GM12878 (cell line): Measurements from ENCODE around the gene MRPS18B. TPM values are rescaled to one million over a fixed set of nuclear protein-coding genes. Genes with fewer than 3 reads are reported as not detected.

Source experiments
- ATAC-seq: fragments of 200-7000 bp; cut with Tn5 transposase; 3 replicates; pipeline ENCODE4 v1.9.1; 2020; ENCODE audit warnings: mild to moderate bottlenecking, moderate library complexity
- BruUV-seq: library from RNA; stranded (reverse); fragments of 400-500 nt; replicated peaks from 2 replicates; lab custom pipeline; 2021; lab: Mats Ljungman, UMichigan
- CTCF ChIA-PET: fragments of 300-600 bp; sonication (Branson Sonifier 250); formaldehyde crosslinking; extraction: SDS; loops from one replicate; lab custom pipeline; 2021; ENCODE audit warnings: inconsistent platforms; lab: Yijun Ruan, JAX
- POLR2A ChIA-PET: fragments of 350-600 bp; formaldehyde crosslinking; extraction: SDS; loops from one replicate; lab custom pipeline; 2021; ENCODE audit warnings: inconsistent platforms; lab: Charles Lee
- RAD21 ChIA-PET: fragments of 300-600 bp; sonication (Branson Sonifier 250); formaldehyde crosslinking; loops from one replicate; lab custom pipeline; 2023; ENCODE audit warnings: antibody characterized with exemption; ENCODE audit not compliant: unreplicated experiment; lab: Charles Lee
- SMC1A ChIA-PET: fragments of 300-600 bp; sonication (Branson Sonifier 250); formaldehyde crosslinking; loops from one replicate; lab custom pipeline; 2023; ENCODE audit not compliant: unreplicated experiment, uncharacterized antibody; lab: Charles Lee
- DNase-seq: peaks from one replicate; pipeline ENCODE4 v3.0.0-alpha.2; 2011; ENCODE audit warnings: low read depth, low spot score
- FAIRE-seq: peaks from 3 replicates; lab custom pipeline; 2011; peaks lifted over from hg19 to GRCh38; lab: Jason Lieb, UNC
- H2AFZ ChIP-seq: 2 replicates; pipeline ENCODE4 v1.6.0; 2011; ENCODE audit warnings: low read depth, low read length, control low read depth; ENCODE audit not compliant: control insufficient read depth
- H3K27ac ChIP-seq: 2 replicates; pipeline ENCODE4 v1.5.1; 2011; ENCODE audit warnings: control low read depth; ENCODE audit not compliant: control insufficient read depth, insufficient read depth
- H3K27me3 ChIP-seq, 2 experiments: replicated peaks in 1 of 2; 2 replicates each; pipeline versions ENCODE4 v1.6.0 to v1.6.1; 2011; ENCODE audit warnings: low read length in 1 of 2; ENCODE audit not compliant: control insufficient read depth in 2 of 2, insufficient read depth in 2 of 2
- H3K36me3 ChIP-seq, 2 experiments: 2 replicates each; pipeline ENCODE4 v1.5.1; 2011; ENCODE audit warnings: low read length in 1 of 2; ENCODE audit not compliant: control insufficient read depth in 2 of 2, insufficient read depth in 2 of 2
- H3K4me1 ChIP-seq: 2 replicates; pipeline ENCODE4 v1.6.1; 2011; ENCODE audit warnings: mild to moderate bottlenecking, low read length, moderate library complexity, mixed read lengths; ENCODE audit not compliant: control insufficient read depth, insufficient read depth
- H3K4me2 ChIP-seq: 2 replicates; pipeline ENCODE4 v1.6.0; 2011; ENCODE audit warnings: control low read depth; ENCODE audit not compliant: control insufficient read depth, insufficient read depth
- H3K4me3 ChIP-seq: fragments of 200-600 bp; sonication (generic); 2 replicates; pipeline ENCODE4 v1.5.1; 2016
- H3K79me2 ChIP-seq: 2 replicates; pipeline ENCODE4 v1.6.0; 2011; ENCODE audit warnings: low read length; ENCODE audit not compliant: control insufficient read depth, insufficient read depth
- H3K9ac ChIP-seq: 2 replicates; pipeline ENCODE4 v1.8.0; 2011; ENCODE audit warnings: low read length, control low read depth, mixed read lengths; ENCODE audit not compliant: control insufficient read depth, insufficient read depth
- H3K9me3 ChIP-seq: replicated peaks from 3 replicates; pipeline ENCODE4 v1.5.1; 2011; ENCODE audit warnings: mild to moderate bottlenecking, low read length; ENCODE audit not compliant: control insufficient read depth, insufficient read depth
- H4K20me1 ChIP-seq: 2 replicates; pipeline ENCODE4 v1.6.0; 2011; ENCODE audit not compliant: control insufficient read depth, insufficient read depth
- BMI1 ChIP-seq: fragments of 450-650 bp; IDR thresholded peaks from 2 replicates; pipeline ENCODE4 v1.6.1; 2016; ENCODE audit warnings: mild to moderate bottlenecking, moderate library complexity, borderline replicate concordance
- CEBPB ChIP-seq, 2 experiments: fragments of 150-350 bp in 1 of 2; IDR thresholded peaks; 2 replicates each; pipeline ENCODE4 v1.6.1; 2012 to 2014; ENCODE audit warnings: low read depth in 2 of 2, low read length in 2 of 2, borderline replicate concordance in 1 of 2, inconsistent platforms in 1 of 2
- FOS ChIP-seq: IDR thresholded peaks from 3 replicates; pipeline ENCODE4 v1.6.1; 2011; ENCODE audit warnings: borderline replicate concordance; ENCODE audit not compliant: insufficient read length; ENCODE audit errors: extremely low read depth
- HCFC1 ChIP-seq: fragments of 150-350 bp; IDR thresholded peaks from 2 replicates; pipeline ENCODE4 v1.6.1; 2014; ENCODE audit warnings: low read length
- HSF1 ChIP-seq: fragments of 150-350 bp; IDR thresholded peaks from 2 replicates; pipeline ENCODE4 v1.6.1; 2014; ENCODE audit warnings: mild to moderate bottlenecking, low read depth, low read length
- JUND ChIP-seq: IDR thresholded peaks from 2 replicates; pipeline ENCODE4 v1.6.1; 2012; ENCODE audit warnings: low read depth, mild to moderate bottlenecking, low read length, improper control_type of control experiment, moderate library complexity
- KAT2A ChIP-seq: conservative IDR thresholded peaks from 2 replicates; pipeline ENCODE4 v1.6.1; 2011; ENCODE audit warnings: low read depth, low read length; ENCODE audit not compliant: control insufficient read depth
- SIX5 ChIP-seq: IDR thresholded peaks from 2 replicates; pipeline ENCODE4 v1.6.1; 2011; ENCODE audit warnings: mild to moderate bottlenecking, low read depth, low read length, moderate library complexity; ENCODE audit not compliant: severe bottlenecking
- WGBS: methylation state at CpG from one replicate; pipeline ENCODE4 v1.1.6; 2016; ENCODE audit warnings: low lambda C conversion rate; ENCODE audit not compliant: insufficient replicate concordance, insufficient coverage; ENCODE audit errors: missing lambda C conversion rate; 5-methylcytosine and 5-hydroxymethylcytosine counted together
- in situ Hi-C: fragments of 300-500 bp; cut with MboI; formaldehyde crosslinking; loops from 9 replicates; pipeline ENCODE4 v1.14.3; 2018; ENCODE audit warnings: mixed read lengths
- intact Hi-C: fragments of 100-400 bp; cut with micrococcal nuclease; formaldehyde crosslinking; loops from one replicate; pipeline ENCODE4 v1.14.2; 2022; ENCODE audit not compliant: unreplicated experiment
- polyA plus RNA-seq, 11 experiments: library from polyadenylated mRNA; depleted of rRNA in 4 of 11; unstranded in 6 of 11; stranded (reverse) in 5 of 11; fragments of >200 nt; fragmentation: Nextera tagmentation in 4 of 11; fragmentation: Illumina TruSeq in 1 of 11; extraction: Ambion mirVana in 4 of 11; extraction: Trizol in 1 of 11; gene quantifications; 1 replicate in 1 of 11; 2 replicates in 10 of 11; pipeline versions ENCODE4 v1.2.1 to v1.2.3, GENCODE V29; 2011 to 2016; ENCODE audit warnings: inconsistent platforms in 2 of 11, missing spikeins in 2 of 11, low read depth in 1 of 11
- total RNA-seq, 4 experiments: library from RNA; depleted of rRNA in 3 of 4; stranded (reverse); fragments of >200 nt in 3 of 4; fragmentation: Illumina TruSeq in 1 of 4; extraction: Trizol in 1 of 4; gene quantifications; 2 replicates each; pipeline versions ENCODE4 v1.2.1 to v1.2.3, GENCODE V29; 2013 to 2021
- TF ChIP-seq, protein P1 (sequence below): IDR thresholded peaks from 2 replicates; pipeline ENCODE4 v1.6.1; 2011; ENCODE audit warnings: borderline replicate concordance, low read depth, mild to moderate bottlenecking, moderate library complexity, low read length; ENCODE audit not compliant: insufficient read depth, poor library complexity, severe bottlenecking
- TF ChIP-seq, protein P2 (sequence below): fragments of 450-650 bp; IDR thresholded peaks from 2 replicates; pipeline ENCODE4 v1.6.1; 2017; ENCODE audit warnings: low read depth, mild to moderate bottlenecking, moderate library complexity
- TF ChIP-seq, protein P3 (sequence below): IDR thresholded peaks from 2 replicates; pipeline ENCODE4 v1.6.1; 2011; ENCODE audit warnings: low read depth, mild to moderate bottlenecking, low read length, moderate library complexity, borderline replicate concordance; ENCODE audit errors: extremely low read depth

MRPS18B gene
- total and polyA plus RNA-seq, 10 of the 15 experiments (the other 5 are each of a cell fraction or from before 2014, with no cell fraction given) = 80.9 to 259 (median 140) TPM

- TF ChIP-seq, protein P1, sequence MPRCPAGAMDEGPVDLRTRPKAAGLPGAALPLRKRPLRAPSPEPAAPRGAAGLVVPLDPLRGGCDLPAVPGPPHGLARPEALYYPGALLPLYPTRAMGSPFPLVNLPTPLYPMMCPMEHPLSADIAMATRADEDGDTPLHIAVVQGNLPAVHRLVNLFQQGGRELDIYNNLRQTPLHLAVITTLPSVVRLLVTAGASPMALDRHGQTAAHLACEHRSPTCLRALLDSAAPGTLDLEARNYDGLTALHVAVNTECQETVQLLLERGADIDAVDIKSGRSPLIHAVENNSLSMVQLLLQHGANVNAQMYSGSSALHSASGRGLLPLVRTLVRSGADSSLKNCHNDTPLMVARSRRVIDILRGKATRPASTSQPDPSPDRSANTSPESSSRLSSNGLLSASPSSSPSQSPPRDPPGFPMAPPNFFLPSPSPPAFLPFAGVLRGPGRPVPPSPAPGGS = no peak
- no peak for TF ChIP-seq FOS
Observed at GRCh38 chr6:30614843-30615218, 2.8 kb upstream of the MRPS18B start (continued).

DNA sequence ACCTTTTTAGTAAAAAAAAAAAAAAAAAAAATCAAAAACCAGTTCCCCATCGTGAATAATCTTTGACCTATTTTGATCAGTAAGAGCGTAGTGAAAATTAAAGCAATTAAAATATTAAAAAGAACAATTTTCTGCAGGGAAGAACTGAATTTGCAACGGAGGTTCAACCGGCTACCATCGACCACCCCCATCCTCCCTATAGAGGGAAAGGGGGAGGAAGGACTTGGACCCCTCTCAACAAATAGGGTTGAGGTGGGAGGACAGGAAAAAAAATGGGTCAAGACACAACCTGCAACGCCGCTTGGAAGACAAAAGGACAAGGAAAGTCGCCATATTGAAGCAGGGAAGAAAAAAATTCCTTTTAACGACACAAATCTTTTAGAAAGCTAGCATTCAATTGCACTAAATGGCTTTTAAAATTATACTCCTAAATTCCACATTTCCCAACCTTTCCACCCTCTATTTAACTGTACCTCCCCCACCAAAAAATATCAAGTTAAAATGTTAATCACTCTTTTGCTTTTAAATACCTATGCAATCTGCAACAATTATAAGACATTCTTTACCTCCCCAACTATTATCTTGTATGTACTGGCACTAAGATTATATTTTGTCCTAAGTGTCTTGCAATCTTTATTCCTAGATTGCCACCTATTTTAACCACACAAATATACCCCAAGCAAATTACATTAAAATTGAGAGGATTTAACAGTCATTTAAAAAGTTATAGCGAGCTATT, 2.3 kb upstream of the MRPS18B start:
- WGBS = 0% methylated on average over 10 of the region's 10 CpGs
- peak overlapping the region; percentile 75 for H3K4me3 ChIP-seq
- no peaks in the 10 kb centered on the region for H3K27me3 ChIP-seq
- H3K79me2 ChIP-seq = peaks cover 62% of the 10 kb centered on the region
- ATAC-seq (peak; percentile 10), FAIRE-seq (no peak), DNase-seq (no peak)
- BruUV-seq = TSS peak; percentile 43
- ChIA-PET RAD21 (interaction anchor here (0.7 to 2.4 kb wide), 12 partner anchors 17 to 298 kb away, joined by 3 to 8 read pairs (median 4); partner anchors contain the start of genes DDR1 and VARS2), CTCF (interaction anchor here (0.7 to 4.2 kb wide), 17 partner anchors 18 to 880 kb away, joined by 3 to 41 read pairs (median 5); partner anchors contain the start of gene ABCF1), SMC1A (interaction anchor here (0.6 to 3.5 kb wide), 22 partner anchors 14 to 298 kb away, joined by 3 to 19 read pairs (median 4); partner anchors contain the start of genes ABCF1, DHX16, PRR3 and VARS2), POLR2A (interaction anchor here (0.5 to 3.1 kb wide), 42 partner anchors 8 to 1561 kb away, joined by 3 to 16 read pairs (median 4); partner anchors contain the start of genes ABCF1, GNL1, GTF2H4 and MDC1)
- peaks cover 2 to 30% of the 10 kb centered on the region in 2 experiments for H3K36me3 ChIP-seq
- in situ Hi-C loops (loop anchor here (5.0 kb wide), 1 partner anchor 102 kb away; the partner anchor contains the start of gene MDC1), intact Hi-C loops (no loop called here)
- peak overlapping the region; percentile 100 for H3K9ac ChIP-seq
- no peak overlapping the region for H2AFZ ChIP-seq
- peak overlapping the region; percentile 94 for H3K4me2 ChIP-seq
- H3K9me3 ChIP-seq = no peaks in the 10 kb centered on the region; the same call in 2 of the 3 replicates
- H4K20me1 ChIP-seq = 0 out of 2 replicates have a peak, but pooled peaks cover 6% of the 10 kb centered on the region
- H3K4me1 ChIP-seq = peaks cover 3% of the 10 kb centered on the region
- peak overlapping the region; percentile 99 for H3K27ac ChIP-seq
- TF ChIP-seq, protein P2, sequence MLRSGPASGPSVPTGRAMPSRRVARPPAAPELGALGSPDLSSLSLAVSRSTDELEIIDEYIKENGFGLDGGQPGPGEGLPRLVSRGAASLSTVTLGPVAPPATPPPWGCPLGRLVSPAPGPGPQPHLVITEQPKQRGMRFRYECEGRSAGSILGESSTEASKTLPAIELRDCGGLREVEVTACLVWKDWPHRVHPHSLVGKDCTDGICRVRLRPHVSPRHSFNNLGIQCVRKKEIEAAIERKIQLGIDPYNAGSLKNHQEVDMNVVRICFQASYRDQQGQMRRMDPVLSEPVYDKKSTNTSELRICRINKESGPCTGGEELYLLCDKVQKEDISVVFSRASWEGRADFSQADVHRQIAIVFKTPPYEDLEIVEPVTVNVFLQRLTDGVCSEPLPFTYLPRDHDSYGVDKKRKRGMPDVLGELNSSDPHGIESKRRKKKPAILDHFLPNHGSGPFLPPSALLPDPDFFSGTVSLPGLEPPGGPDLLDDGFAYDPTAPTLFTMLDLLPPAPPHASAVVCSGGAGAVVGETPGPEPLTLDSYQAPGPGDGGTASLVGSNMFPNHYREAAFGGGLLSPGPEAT = no peak
- peak; percentile 85 for TF ChIP-seq BMI1
- TF ChIP-seq HCFC1 = 0 out of 2 replicates have a peak, but pooled peaks have one; percentile 17
- peak in 1 of 2 experiments; percentile 80; a peak in 1 of 4 replicates for TF ChIP-seq CEBPB (IDR thresholded peaks at IDR 0.05; ENCODE audit: borderline replicate concordance in 1 of 2, low read depth in 2 of 2, low read length in 2 of 2)
- TF ChIP-seq, protein P3, sequence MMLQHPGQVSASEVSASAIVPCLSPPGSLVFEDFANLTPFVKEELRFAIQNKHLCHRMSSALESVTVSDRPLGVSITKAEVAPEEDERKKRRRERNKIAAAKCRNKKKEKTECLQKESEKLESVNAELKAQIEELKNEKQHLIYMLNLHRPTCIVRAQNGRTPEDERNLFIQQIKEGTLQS = no peak
- TF ChIP-seq JUND = no peak
- no peak for TF ChIP-seq KAT2A
- TF ChIP-seq HSF1 = no peak
- no peak for TF ChIP-seq SIX5
